ENCODE measurements around the gene UBTD2.

UBTD2 gene

GRCh38 chr5:172166030-172166826 is 117.3 kb downstream of the UBTD2 start:
- no peak for DNase-seq

GRCh38 chr5:172165465-172165864 is 118.1 kb downstream of the UBTD2 start:
- DNase-seq, result no peak

GRCh38 chr5:172164769-172165212 is 118.8 kb downstream of the UBTD2 start:
- no peak for DNase-seq

- no peak for DNase-seq
Measured at GRCh38 chr5:172163346-172163745, 120.2 kb downstream of the UBTD2 start.

- no peak for DNase-seq
Measured at GRCh38 chr5:172162987-172163343, 120.6 kb downstream of the UBTD2 start.

GRCh38 chr5:172162323-172162986 is 121.1 kb downstream of the UBTD2 start:
- DNase-seq, result no peak

- no peak for DNase-seq
Measured at GRCh38 chr5:172160506-172160905, 123.1 kb downstream of the UBTD2 start.
